ENCODE results near the gene SLC13A3. TPM values are rescaled to one million over a fixed set of nuclear protein-coding genes. Genes with fewer than 3 reads are reported as not detected.

The SLC13A3 gene
- total and polyA plus RNA-seq, 12 donors, result 0.13 to 1.2 (median 0.58) TPM

DNA sequence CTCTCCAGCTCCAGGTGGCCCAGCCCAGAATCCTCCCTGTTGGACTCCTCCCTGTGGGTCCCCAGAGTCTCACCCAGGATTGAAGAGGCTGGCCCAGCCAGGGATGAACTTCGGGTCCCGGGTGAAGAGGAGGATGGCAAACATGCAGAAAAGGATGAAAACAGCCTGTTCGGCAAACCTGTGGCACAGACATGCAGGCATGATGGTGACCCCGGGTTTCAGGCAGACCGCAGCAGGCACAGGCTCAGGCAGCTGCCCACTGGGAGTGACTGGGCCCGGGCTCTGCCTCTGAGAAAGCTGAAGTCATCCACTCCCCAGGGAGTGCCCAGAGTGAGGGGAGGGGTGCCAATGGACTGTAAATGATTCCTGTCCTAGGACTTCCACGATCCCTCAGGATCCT is 63.3 kb downstream of the SLC13A3 start:
- Histone ChIP-seq H3K36me3 (no peaks in the 10 kb centered on the region), H3K27me3 (peaks cover 0 to 2% (median 0%) of the 10 kb centered on the region in 7 donors), H3K9me3 (peaks cover 0 to 7% (median 0%) of the 10 kb centered on the region in 11 donors), H3K4me1 (peaks cover 0 to 6% (median 0%) of the 10 kb centered on the region in 9 donors), H3K4me3 (no peak overlapping the region), H3K27ac (no peak overlapping the region)
- intact Hi-C loops (cut with DNase I), result no loop called here
- ATAC-seq, result no peak
- WGBS, 2 donors, result 77 to 82% methylated on average over 7 of the region's 7 CpGs
- no peak for DNase-seq
- TF ChIP-seq, protein P1, sequence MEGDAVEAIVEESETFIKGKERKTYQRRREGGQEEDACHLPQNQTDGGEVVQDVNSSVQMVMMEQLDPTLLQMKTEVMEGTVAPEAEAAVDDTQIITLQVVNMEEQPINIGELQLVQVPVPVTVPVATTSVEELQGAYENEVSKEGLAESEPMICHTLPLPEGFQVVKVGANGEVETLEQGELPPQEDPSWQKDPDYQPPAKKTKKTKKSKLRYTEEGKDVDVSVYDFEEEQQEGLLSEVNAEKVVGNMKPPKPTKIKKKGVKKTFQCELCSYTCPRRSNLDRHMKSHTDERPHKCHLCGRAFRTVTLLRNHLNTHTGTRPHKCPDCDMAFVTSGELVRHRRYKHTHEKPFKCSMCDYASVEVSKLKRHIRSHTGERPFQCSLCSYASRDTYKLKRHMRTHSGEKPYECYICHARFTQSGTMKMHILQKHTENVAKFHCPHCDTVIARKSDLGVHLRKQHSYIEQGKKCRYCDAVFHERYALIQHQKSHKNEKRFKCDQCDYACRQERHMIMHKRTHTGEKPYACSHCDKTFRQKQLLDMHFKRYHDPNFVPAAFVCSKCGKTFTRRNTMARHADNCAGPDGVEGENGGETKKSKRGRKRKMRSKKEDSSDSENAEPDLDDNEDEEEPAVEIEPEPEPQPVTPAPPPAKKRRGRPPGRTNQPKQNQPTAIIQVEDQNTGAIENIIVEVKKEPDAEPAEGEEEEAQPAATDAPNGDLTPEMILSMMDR (IDR thresholded peaks at IDR 0.05), result no peak

DNA sequence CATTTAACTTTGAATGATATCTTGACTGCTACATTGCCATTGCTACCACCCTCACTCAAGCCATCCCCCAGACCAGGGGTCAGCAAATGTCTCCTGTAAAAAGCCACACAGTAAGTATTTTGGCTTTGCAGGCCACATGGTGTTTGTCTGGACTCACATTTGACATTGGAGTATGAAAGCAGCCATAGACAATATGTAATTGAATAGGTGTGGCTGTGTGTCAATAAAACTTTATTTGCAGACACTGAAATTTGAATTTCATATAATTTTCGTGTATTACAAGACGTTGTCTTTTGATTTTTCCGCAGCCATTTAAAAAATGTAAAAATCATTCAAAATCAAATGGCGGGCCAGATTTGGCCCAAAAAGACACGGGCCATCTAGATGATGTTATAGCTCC is 64.5 kb downstream of the SLC13A3 start:
- peaks cover 0 to 2% (median 0%) of the 10 kb centered on the region in 7 donors for H3K27me3 ChIP-seq
- no peak overlapping the region for H3K27ac ChIP-seq
- H3K4me1 ChIP-seq, result peaks cover 0 to 6% (median 0%) of the 10 kb centered on the region in 9 donors
- WGBS, 2 donors, result 96 to 98% methylated on average over 5 of the region's 5 CpGs
- DNase-seq (no peak), ATAC-seq (no peak)
- no peak overlapping the region for H3K4me3 ChIP-seq
- H3K36me3 ChIP-seq, result no peaks in the 10 kb centered on the region
- intact Hi-C loops (cut with DNase I), result no loop called here
- H3K9me3 ChIP-seq, result peaks cover 0 to 5% (median 0%) of the 10 kb centered on the region in 11 donors
- TF ChIP-seq, protein P1 (IDR thresholded peaks at IDR 0.05), result no peak

DNA sequence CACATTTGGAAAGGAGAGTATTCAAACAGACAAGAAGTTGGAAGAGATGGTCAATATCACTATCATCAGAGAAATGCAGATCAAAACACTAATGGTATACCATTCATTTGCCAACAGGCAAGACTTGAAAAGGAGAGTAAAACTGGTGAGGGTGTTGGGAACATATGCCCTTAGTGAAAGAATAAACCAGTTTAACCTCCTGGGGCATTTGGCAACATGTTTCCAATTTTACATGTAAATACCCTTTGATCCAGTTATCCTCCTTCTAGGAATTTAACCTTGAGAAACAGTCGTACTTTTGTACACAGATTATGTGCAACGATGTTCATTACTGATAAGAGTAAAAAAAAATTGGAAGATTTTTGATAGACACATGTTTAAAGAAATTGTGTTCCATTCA is 66.8 kb downstream of the SLC13A3 start:
- DNase-seq (no peak), ATAC-seq (no peak)
- Histone ChIP-seq H3K4me1 (peaks cover 0 to 4% (median 0%) of the 10 kb centered on the region in 9 donors), H3K27me3 (peaks cover 0 to 2% (median 0%) of the 10 kb centered on the region in 7 donors), H3K4me3 (no peak overlapping the region), H3K9me3 (peaks cover 0 to under 1% (median 0%) of the 10 kb centered on the region in 11 donors), H3K36me3 (no peaks in the 10 kb centered on the region), H3K27ac (no peak overlapping the region)
- TF ChIP-seq, protein P1 (IDR thresholded peaks at IDR 0.05), result no peak
- intact Hi-C loops (cut with DNase I), result no loop called here
- WGBS, 2 donors, result 51 to 58% methylated on average over 2 of the region's 2 CpGs

DNA sequence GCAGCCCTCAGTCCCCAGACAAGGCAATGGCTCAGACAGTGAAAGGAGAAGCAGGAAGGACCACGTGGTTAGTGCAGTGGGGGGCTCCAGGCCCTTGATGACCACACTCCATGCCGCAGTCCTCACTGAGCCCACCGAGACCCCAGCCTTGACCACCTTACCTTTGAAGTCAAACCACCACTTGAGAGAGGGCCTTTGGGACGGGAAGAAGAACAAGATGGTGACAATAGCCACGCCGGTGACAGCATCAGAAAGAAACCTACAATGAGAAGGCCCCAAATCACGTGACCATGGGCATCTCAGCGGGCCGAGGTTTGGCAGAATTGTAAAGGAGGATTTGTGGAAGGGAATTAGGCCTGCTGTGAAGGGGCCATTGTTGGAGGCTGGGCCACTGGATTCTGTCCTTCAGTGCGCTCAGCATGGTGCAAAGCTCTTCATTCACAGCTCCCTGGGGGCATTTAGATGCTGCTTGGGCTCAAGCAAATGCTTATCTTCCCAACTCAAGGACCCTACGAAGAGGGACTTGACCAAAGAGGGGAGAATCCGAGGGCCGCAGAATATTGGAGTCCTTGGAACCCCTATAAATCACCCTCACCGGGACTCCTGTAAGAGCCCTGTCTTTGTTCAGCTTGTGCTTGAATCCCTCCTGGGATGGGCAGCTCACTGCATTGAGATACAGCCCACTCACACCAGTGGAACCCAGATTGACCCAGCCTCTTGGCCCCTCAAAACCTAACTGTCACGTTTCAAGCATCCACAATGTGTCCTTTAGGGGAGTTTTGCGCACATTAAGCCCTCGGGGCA is 67.6 kb downstream of the SLC13A3 start:
- 71% methylated on average over 17 of the region's 17 CpGs for WGBS, 2 donors

More for the DNA sequence above, 67.6 kb downstream of the SLC13A3 start:
- no peaks in the 10 kb centered on the region for H3K4me1 ChIP-seq
- H3K27me3 ChIP-seq, result peaks cover 0 to 2% (median 0%) of the 10 kb centered on the region in 7 donors
- H3K4me3 ChIP-seq, result no peak overlapping the region
- no peak for DNase-seq
- no peaks in the 10 kb centered on the region for H3K9me3 ChIP-seq
- H3K36me3 ChIP-seq, result no peaks in the 10 kb centered on the region
- intact Hi-C loops (cut with DNase I), result no loop called here
- TF ChIP-seq, protein P1 (IDR thresholded peaks at IDR 0.05), result no peak
- no peak overlapping the region for H3K27ac ChIP-seq
- no peak for ATAC-seq

All from heart right ventricle (tissue), 16 donors.